Neural progenitor cell (in vitro differentiated cells): ENCODE data around the gene COL4A2.

ENCODE experiments used
- CTCF ChIP-seq: fragments of 200-600 bp; sonication (generic); IDR thresholded peaks from 2 replicates; pipeline ENCODE4 v1.5.1; 2017; ENCODE audit warnings: antibody characterized with exemption, mild to moderate bottlenecking
- EZH2 ChIP-seq: fragments of 200-600 bp; sonication (generic); IDR thresholded peaks from 2 replicates; pipeline ENCODE4 v1.6.1; 2017; ENCODE audit warnings: antibody characterized with exemption, mild to moderate bottlenecking, moderate library complexity

- no peak for TF ChIP-seq CTCF
- no peak for TF ChIP-seq EZH2
These were observed 634 bp upstream of the COL4A2 start for GRCh38 chr13:110306340-110306959.
